Renal cortical epithelial cell (primary cell): ENCODE measurements around the gene PRRC2B. TPM values are rescaled to one million over a fixed set of nuclear protein-coding genes. Genes with fewer than 3 reads are reported as not detected.
A peak's percentile ranks its signal among the peaks of the same experiment; 100 is the strongest.
"Not testable (repeated sequence)": the region's sequence is repeated elsewhere in the genome, so short reads cannot be mapped to it uniquely, and the experiment has no call there.

Experiments
- DNase-seq: peaks from one replicate; pipeline ENCODE4 v3.0.0-alpha.2; 2011; ENCODE audit warnings: low read depth
- total RNA-seq: library from RNA; depleted of rRNA; stranded (reverse); fragments of >200 nt; gene quantifications from 2 replicates; pipeline ENCODE4 v1.2.3, GENCODE V29; 2014

Gene PRRC2B
- total RNA-seq, 1 donor from 2014 or later, result 172 TPM

- no peak for DNase-seq
Measured at GRCh38 chr9:131434673-131435072, 40.8 kb downstream of the PRRC2B start.

- DNase-seq, result no peak
Measured at GRCh38 chr9:131436376-131436775, 42.5 kb downstream of the PRRC2B start.

- DNase-seq, result no peak
Measured at GRCh38 chr9:131436865-131437271, 43.0 kb downstream of the PRRC2B start.

- no peak for DNase-seq
Measured at GRCh38 chr9:131438190-131438589, 44.3 kb downstream of the PRRC2B start.

GRCh38 chr9:131439224-131439623 lies 45.3 kb downstream of the PRRC2B start:
- no peak for DNase-seq

GRCh38 chr9:131441441-131441840 lies 47.6 kb downstream of the PRRC2B start:
- no peak for DNase-seq

GRCh38 chr9:131442351-131442750 lies 48.5 kb downstream of the PRRC2B start:
- no peak for DNase-seq

GRCh38 chr9:131443648-131444047 lies 49.8 kb downstream of the PRRC2B start:
- no peak for DNase-seq

GRCh38 chr9:131446276-131446675 lies 52.4 kb downstream of the PRRC2B start:
- no peak for DNase-seq

- peak; percentile 43 for DNase-seq
Measured at GRCh38 chr9:131447148-131447547, 53.3 kb downstream of the PRRC2B start.

- DNase-seq, result no peak
Measured at GRCh38 chr9:131447600-131447999, 53.7 kb downstream of the PRRC2B start.

GRCh38 chr9:131448818-131449217 lies 54.9 kb downstream of the PRRC2B start:
- no peak for DNase-seq

GRCh38 chr9:131449276-131449675 lies 55.4 kb downstream of the PRRC2B start:
- peak; percentile 43 for DNase-seq

GRCh38 chr9:131454028-131454427 lies 60.1 kb downstream of the PRRC2B start:
- DNase-seq, result no peak

GRCh38 chr9:131455655-131456054 lies 61.8 kb downstream of the PRRC2B start:
- DNase-seq, result not testable (repeated sequence)

GRCh38 chr9:131457746-131458145 lies 63.9 kb downstream of the PRRC2B start:
- DNase-seq, result no peak

GRCh38 chr9:131459056-131459455 lies 65.2 kb downstream of the PRRC2B start:
- DNase-seq, result no peak

GRCh38 chr9:131461166-131461565 lies 67.3 kb downstream of the PRRC2B start:
- no peak for DNase-seq

GRCh38 chr9:131464354-131465000 lies 70.6 kb downstream of the PRRC2B start:
- DNase-seq, result no peak

GRCh38 chr9:131465401-131465800 lies 71.5 kb downstream of the PRRC2B start:
- DNase-seq, result no peak

- DNase-seq, result no peak
Measured at GRCh38 chr9:131467214-131467935, 73.5 kb downstream of the PRRC2B start.

GRCh38 chr9:131468031-131468430 lies 74.1 kb downstream of the PRRC2B start:
- no peak for DNase-seq

GRCh38 chr9:131469356-131469755 lies 75.5 kb downstream of the PRRC2B start:
- DNase-seq, result no peak

GRCh38 chr9:131469951-131470350 lies 76.1 kb downstream of the PRRC2B start:
- no peak for DNase-seq
